GM15510 (cell line): ENCODE results near the gene GAB4.

Experiments used
- POLR2A ChIP-seq: IDR thresholded peaks from 3 replicates; pipeline ENCODE4 v1.6.1; 2011; ENCODE audit warnings: borderline replicate concordance; ENCODE audit not compliant: insufficient read length; ENCODE audit errors: extremely low read depth

The GAB4 gene

GRCh38 chr22:16961477-16962186, 46.4 kb downstream of the GAB4 start:
- no peak for TF ChIP-seq POLR2A

- no peak for TF ChIP-seq POLR2A
Observed at GRCh38 chr22:16960884-16961249, 47.2 kb downstream of the GAB4 start.

GRCh38 chr22:16960220-16960883, 47.7 kb downstream of the GAB4 start:
- TF ChIP-seq POLR2A, result no peak

GRCh38 chr22:16959345-16959930, 48.6 kb downstream of the GAB4 start:
- no peak for TF ChIP-seq POLR2A

GRCh38 chr22:16958475-16958874, 49.5 kb downstream of the GAB4 start:
- no peak for TF ChIP-seq POLR2A

- no peak for TF ChIP-seq POLR2A
Observed at GRCh38 chr22:16957781-16958180, 50.2 kb downstream of the GAB4 start.

GRCh38 chr22:16956290-16956689, 51.7 kb downstream of the GAB4 start:
- TF ChIP-seq POLR2A, result no peak

GRCh38 chr22:16955678-16956210, 52.3 kb downstream of the GAB4 start:
- no peak for TF ChIP-seq POLR2A

- no peak for TF ChIP-seq POLR2A
Observed at GRCh38 chr22:16955081-16955480, 52.9 kb downstream of the GAB4 start.

GRCh38 chr22:16954060-16954403, 54.0 kb downstream of the GAB4 start:
- no peak for TF ChIP-seq POLR2A

GRCh38 chr22:16953206-16954059, 54.6 kb downstream of the GAB4 start:
- no peak for TF ChIP-seq POLR2A

- no peak for TF ChIP-seq POLR2A
Observed at GRCh38 chr22:16949561-16949960, 58.5 kb downstream of the GAB4 start.

- no peak for TF ChIP-seq POLR2A
Observed at GRCh38 chr22:16937811-16938210, 70.2 kb downstream of the GAB4 start.

- no peak for TF ChIP-seq POLR2A
Observed at GRCh38 chr22:16936625-16937024, 71.4 kb downstream of the GAB4 start.

- no peak for TF ChIP-seq POLR2A
Observed at GRCh38 chr22:16935209-16935608, 72.8 kb downstream of the GAB4 start.
